ENCODE results near the gene ADARB2. TPM values are rescaled to one million over a fixed set of nuclear protein-coding genes. Genes with fewer than 3 reads are reported as not detected.

The ADARB2 gene
- total and polyA plus RNA-seq, 10 of the 15 experiments (the other 5 are each of a cell fraction or from before 2014, with no cell fraction given): 0.02 to 4.1 (median 0.76) TPM

DNA sequence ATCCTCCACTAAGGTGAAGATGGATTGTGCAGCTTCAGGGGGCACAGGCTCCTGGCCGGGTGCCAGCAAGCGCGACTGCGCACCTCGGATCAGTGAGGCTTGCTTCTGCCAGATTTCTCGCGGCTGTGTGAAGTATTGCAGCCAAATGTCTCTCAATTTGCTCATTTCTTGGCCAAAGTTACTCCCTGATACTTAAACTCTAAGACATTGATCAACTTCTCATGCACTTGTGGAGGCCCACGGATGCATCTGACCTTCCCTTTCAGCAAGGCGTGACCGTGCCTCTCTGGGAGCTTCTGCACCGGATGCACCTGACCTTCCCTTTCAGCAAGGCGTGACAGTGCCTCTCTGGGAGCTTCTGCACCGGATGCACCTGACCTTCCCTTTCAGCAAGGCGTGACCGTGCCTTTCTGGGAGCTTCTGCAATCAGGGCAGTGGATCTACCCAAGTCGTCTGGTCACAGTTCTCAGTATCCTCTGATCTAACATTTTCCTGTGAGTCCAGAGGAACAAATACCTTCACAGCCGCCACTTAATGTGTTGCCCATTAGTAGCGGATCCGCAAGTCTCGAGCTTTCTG, 248.3 kb downstream of the ADARB2 start (continued):
- TF ChIP-seq BHLHE40 (IDR thresholded peaks at IDR 0.05; ENCODE audit: borderline replicate concordance in 1 of 2, low read depth in 2 of 2, low read length in 1 of 2) (peak; percentile 73 to 83), POLR2AphosphoS2 (IDR thresholded peaks at IDR 0.05; ENCODE audit: low read depth, low read length) (no peak), CEBPB (IDR thresholded peaks at IDR 0.05; ENCODE audit: borderline replicate concordance in 1 of 2, low read depth in 2 of 2, low read length in 2 of 2) (no peak), MEF2A (IDR thresholded peaks at IDR 0.05; ENCODE audit: insufficient read depth, low read depth, low read length) (no peak), RUNX3 (IDR thresholded peaks at IDR 0.05; ENCODE audit: low read length) (peak; percentile 35), SUZ12 (IDR thresholded peaks at IDR 0.05; ENCODE audit: unreplicated experiment) (no peak), SRF (IDR thresholded peaks at IDR 0.05; ENCODE audit: low read depth in 2 of 2, low read length in 2 of 2) (no peak), KAT2A (conservative IDR thresholded peaks at IDR 0.05; ENCODE audit: control insufficient read depth, low read depth, low read length) (no peak), ZNF207 (IDR thresholded peaks at IDR 0.05; ENCODE audit: borderline replicate concordance) (no peak), NFYB (IDR thresholded peaks at IDR 0.05; ENCODE audit: insufficient read depth, low read depth, low read length) (no peak), HCFC1 (IDR thresholded peaks at IDR 0.05; ENCODE audit: low read length) (no peak), YBX1 (IDR thresholded peaks at IDR 0.05) (no peak), RFX5 (IDR thresholded peaks at IDR 0.05; ENCODE audit: low read depth, low read length) (no peak), SMARCA5 (IDR thresholded peaks at IDR 0.05) (no peak), SREBF2 (IDR thresholded peaks at IDR 0.05; ENCODE audit: low read length) (no peak), RCOR1 (conservative IDR thresholded peaks at IDR 0.05; ENCODE audit: low read depth, low read length) (no peak), RELB (IDR thresholded peaks at IDR 0.05; ENCODE audit: low read depth) (peak; percentile 45; the same call in 1 of the 2 replicates), EGR1 (IDR thresholded peaks at IDR 0.05; ENCODE audit: borderline replicate concordance in 1 of 2, low read depth in 2 of 2, low read length in 2 of 2) (no peak), CBFB (IDR thresholded peaks at IDR 0.05; ENCODE audit: low read depth) (no peak), TCF3 (IDR thresholded peaks at IDR 0.05; ENCODE audit: borderline replicate concordance, insufficient read depth, low read depth, low read length) (peak; percentile 96), USF1 (IDR thresholded peaks at IDR 0.05; ENCODE audit: borderline replicate concordance, extremely low read length, insufficient read depth, low read depth, low read length) (peak; percentile 63)
- TF ChIP-seq, protein P1, sequence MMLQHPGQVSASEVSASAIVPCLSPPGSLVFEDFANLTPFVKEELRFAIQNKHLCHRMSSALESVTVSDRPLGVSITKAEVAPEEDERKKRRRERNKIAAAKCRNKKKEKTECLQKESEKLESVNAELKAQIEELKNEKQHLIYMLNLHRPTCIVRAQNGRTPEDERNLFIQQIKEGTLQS (IDR thresholded peaks at IDR 0.05; ENCODE audit: borderline replicate concordance, extremely low read depth, low read depth, low read length): no peak
- TF ChIP-seq, protein P2, sequence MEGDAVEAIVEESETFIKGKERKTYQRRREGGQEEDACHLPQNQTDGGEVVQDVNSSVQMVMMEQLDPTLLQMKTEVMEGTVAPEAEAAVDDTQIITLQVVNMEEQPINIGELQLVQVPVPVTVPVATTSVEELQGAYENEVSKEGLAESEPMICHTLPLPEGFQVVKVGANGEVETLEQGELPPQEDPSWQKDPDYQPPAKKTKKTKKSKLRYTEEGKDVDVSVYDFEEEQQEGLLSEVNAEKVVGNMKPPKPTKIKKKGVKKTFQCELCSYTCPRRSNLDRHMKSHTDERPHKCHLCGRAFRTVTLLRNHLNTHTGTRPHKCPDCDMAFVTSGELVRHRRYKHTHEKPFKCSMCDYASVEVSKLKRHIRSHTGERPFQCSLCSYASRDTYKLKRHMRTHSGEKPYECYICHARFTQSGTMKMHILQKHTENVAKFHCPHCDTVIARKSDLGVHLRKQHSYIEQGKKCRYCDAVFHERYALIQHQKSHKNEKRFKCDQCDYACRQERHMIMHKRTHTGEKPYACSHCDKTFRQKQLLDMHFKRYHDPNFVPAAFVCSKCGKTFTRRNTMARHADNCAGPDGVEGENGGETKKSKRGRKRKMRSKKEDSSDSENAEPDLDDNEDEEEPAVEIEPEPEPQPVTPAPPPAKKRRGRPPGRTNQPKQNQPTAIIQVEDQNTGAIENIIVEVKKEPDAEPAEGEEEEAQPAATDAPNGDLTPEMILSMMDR (IDR thresholded peaks at IDR 0.05 in 2 of 3, conservative IDR thresholded peaks at IDR 0.05 in 1 of 3; ENCODE audit: control insufficient read depth in 2 of 3, extremely low read depth in 1 of 3, insufficient read depth in 1 of 3, low read depth in 3 of 3, low read length in 3 of 3): no peak; a peak in 1 of 6 replicates
- TF ChIP-seq, protein P3, sequence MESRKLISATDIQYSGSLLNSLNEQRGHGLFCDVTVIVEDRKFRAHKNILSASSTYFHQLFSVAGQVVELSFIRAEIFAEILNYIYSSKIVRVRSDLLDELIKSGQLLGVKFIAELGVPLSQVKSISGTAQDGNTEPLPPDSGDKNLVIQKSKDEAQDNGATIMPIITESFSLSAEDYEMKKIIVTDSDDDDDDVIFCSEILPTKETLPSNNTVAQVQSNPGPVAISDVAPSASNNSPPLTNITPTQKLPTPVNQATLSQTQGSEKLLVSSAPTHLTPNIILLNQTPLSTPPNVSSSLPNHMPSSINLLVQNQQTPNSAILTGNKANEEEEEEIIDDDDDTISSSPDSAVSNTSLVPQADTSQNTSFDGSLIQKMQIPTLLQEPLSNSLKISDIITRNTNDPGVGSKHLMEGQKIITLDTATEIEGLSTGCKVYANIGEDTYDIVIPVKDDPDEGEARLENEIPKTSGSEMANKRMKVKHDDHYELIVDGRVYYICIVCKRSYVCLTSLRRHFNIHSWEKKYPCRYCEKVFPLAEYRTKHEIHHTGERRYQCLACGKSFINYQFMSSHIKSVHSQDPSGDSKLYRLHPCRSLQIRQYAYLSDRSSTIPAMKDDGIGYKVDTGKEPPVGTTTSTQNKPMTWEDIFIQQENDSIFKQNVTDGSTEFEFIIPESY (IDR thresholded peaks at IDR 0.05): no peak

Measured in GM12878 (cell line).